ENCODE results near the gene CDC34.
"Not testable (repeated sequence)": the region's sequence is repeated elsewhere in the genome, so short reads cannot be mapped to it uniquely, and the experiment has no call there.

The CDC34 gene

DNA sequence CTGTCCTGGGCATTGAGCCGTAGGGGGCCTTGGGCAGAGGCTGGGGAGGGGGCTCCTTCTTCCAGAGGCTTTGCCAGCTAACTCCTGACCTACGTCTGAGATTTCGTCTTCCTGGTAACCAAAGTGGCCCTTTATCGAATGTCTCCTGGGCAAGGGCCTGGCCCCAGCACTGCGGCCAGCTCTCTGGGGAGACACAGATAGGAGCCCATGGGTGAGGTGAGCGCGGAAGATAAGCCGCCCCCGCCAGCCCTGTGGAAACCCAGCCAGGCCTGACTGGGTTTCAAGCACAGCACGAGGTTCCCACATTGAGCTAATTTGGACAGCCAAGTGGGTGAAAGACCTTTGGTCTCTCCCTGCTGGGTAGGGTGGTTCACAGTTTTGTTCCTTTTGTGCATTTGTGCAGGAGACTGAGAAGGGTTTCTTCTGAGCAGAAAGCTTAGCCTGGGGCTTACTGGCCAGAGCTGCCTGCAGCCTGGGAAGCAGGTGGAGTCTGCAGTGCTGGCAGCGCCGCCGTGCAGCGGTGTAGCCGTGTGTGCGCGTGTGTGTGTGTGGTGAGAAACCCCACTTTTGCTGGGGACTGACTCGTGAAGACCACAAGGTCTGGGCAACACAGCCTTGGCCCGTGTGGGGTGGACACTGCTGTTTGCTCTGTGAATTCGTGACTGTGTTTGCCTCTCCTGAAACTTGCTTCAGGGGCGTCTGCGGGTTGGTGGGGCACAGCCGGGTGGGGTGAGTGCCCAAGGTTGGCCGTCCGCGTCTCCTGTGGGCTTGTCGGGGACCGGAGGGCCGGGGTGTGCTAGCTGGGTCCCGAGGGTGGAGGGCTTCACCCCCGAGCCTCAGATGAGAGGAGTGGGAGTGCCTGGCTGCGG is 43.3 kb downstream of the CDC34 start:
- no peak for DNase-seq

DNA sequence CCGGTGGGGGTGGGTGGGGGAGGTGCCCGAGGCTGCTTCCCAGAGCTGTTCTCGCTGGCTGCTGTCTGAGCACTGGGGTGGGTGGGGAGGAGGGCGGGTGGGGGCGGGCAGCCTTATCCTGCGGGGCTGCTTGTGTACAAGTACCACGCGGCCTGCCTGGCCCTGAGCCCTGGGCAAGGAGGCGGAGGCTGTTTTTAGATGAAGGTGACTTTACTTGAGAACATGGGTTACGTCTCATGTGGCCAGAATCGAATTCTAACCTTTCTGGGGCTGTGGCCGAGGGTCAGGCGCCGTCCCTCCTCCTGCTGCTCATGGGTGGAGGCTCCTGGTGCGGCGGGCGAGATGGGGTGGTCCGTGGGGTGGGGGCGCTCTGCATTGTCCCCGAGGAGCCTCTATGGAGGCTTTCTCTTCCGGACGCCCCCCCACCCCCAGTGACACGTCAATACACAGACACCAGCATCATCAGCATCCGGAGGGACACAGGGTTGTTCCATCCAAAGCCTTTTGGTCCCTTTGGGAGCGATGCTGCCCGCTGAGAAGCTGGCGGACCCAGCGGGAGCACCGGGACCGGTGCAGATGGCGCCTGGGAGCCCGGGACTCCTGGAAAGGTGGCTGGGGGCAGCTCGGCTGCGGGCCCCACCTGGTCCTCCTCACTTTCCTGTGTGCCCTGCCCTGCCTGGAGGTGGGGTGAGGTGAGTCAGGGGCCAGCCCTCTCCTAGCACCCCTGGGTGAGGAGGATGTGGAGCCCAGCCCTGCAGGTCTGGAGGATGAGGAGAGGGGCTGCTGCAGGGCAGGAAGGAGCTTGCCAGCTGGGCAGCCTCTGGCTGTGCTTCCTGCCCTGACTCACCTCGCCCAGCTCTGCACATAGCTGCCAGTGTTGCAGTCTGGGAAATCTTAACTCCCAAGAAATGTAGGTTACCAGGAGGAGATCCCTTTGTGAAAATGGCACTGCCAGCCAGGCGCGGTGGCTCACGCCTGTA is 44.3 kb downstream of the CDC34 start:
- no peak for DNase-seq

DNA sequence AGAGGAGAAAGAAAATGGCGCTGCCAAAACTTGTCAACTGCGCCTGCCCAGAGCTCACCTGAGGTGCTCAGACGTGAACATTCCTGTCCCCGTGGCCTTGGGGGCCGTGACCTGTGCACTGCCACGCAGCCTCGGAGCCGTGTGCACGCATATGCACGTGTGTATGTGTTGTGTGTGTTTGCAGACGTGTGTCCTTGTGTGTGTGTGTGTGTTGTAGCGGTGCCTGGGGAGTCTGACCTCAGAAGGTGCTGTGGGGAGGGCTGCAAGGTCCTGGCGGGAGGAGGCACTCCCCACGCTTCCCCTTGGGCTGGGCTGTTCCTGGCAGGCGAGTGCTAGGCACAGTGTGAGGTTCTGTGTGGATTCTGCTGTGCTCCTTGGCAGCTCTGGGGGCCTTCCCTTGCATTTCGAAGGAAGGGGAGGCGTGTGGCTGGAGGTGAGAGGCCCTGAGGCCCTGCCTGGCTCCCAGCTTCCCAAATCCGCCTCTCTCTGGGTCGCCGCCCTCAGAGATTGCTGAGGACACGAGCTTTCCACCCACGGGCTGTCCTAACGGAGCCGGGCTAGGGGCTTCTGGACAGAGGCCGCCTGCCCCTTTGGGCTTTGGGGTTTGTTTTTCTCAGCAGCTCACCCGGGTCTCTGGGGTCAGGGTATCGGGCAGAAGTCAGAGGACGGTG is 45.3 kb downstream of the CDC34 start:
- DNase-seq, result no peak

DNA sequence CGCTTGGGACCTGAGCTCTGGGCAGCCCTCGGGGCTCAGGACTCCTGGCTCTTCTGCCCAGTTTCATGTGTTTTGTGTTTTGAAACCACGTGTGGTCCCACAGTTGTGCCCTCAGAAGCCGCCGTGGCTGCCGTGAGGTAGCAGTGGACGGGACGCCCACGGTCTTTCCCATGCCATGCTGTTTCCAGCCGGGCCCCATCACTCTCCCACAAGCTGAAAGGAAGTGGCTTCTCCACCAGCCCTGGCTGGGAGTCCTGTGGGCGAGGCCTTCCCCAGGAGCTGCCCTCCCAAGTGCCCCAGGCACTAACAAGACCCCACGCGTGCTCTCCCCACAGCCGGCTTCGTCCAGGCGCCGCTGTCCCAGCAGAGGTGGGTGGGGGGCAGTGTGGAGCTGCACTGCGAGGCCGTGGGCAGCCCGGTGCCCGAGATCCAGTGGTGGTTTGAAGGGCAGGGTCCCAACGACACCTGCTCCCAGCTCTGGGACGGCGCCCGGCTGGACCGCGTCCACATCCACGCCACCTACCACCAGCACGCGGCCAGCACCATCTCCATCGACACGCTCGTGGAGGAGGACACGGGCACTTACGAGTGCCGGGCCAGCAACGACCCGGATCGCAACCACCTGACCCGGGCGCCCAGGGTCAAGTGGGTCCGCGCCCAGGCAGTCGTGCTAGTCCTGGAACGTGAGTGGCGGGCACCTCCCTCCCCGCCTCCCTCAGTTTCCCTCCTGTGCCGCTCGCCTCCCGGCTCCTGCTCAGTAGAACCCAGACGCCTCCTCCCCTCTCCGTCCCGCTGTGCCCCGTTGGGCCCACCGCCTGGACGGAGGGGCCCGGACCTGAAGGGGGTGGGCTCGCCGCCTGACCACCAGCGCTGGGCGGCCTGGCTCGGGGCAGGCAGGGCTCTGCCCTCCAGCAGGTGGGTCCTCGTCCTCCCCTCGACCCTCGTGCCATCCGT is 46.2 kb downstream of the CDC34 start:
- DNase-seq, result no peak

DNA sequence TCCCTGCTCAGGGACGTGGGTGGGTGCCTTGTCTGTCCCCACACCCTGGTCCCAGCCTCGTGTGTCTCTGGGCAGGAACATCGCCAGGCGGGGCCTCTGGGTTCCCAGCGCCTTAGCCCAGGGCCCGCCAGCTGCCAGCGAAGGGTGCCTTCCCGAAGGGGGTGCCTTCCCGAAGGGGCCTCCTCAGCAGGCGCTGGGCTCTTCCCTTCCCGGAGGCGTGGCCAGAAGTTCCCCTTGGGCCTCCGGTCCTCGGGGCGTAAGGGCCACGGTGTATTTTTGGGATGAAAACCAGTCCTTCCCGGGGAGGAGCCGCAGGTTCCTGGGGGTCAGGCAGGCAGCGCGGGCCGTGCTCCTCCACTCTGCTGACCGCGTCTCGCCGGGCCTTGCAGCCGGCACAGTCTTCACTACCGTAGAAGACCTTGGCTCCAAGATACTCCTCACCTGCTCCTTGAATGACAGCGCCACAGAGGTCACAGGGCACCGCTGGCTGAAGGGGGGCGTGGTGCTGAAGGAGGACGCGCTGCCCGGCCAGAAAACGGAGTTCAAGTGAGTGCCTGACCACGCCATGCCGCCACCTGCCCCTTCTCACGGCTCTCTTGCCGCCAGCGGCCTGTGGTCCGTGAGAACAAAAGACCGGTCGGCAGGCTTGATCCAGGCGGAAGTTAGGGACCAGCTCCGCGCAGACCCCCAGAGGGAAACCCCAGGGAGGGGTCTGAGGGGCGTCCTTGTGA is 47.7 kb downstream of the CDC34 start:
- no peak for DNase-seq

DNA sequence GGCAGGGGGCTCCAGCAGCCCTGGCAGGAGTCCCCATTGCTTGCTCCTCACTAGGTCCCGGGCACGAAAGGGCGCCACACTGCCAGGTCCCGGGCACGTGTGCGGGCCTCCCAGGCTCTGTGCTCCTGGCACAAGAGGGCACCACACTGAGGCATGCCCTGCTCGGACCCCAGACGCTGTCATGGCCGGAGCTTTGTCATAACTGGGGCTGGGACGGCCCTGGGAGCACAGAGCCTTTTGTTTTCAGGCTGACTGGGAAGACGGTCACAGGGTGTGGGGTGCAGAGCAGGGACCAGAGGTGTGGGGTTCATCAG is 48.2 kb downstream of the CDC34 start:
- no peak for DNase-seq

DNA sequence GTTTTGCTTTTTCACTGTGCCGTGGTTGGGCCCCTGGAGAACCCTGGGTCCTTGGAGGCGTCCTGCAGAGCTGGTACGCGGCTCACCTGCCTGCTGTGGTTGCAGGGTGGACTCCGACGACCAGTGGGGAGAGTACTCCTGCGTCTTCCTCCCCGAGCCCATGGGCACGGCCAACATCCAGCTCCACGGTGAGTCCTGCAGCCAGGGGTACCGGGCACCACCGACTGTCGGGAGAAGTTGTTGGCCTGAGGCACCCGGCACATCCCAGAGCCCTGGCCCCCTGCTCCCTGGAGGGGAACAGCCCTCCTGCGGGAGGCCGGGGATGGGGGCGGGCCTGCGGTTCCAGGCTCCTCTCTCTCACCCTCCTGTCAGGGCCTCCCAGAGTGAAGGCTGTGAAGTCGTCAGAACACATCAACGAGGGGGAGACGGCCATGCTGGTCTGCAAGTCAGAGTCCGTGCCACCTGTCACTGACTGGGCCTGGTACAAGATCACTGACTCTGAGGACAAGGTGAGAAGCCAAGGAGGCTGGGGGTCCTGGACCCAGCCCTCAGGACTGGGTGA is 48.8 kb downstream of the CDC34 start:
- DNase-seq, result no peak

DNA sequence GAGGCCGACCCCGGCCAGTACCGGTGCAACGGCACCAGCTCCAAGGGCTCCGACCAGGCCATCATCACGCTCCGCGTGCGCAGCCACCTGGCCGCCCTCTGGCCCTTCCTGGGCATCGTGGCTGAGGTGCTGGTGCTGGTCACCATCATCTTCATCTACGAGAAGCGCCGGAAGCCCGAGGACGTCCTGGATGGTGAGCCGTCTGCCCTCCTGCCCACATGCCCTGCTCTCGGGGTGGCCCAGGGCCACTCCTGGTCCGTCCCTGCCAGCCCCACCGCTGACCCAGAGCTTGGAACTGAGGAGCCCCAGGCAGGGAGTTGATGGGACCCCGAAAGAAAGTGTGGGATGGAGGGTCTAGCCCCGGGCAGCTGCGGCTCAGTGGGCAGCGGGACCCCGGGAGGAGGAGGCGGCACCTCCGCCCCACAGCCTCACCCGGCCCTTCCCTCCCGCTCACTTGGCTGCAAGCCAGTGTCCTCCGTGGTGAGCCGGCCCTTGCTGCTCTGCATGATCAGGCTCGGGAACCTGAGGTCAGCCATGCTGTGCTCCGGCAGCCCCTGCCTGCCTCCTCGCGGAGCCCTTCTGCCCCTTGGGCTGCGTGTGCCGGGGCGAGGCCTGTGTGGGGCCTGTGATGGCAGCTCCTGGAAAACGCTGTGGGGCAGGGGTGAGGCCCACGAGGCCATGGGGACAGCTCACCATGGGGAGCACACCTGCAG is 50.0 kb downstream of the CDC34 start:
- no peak for DNase-seq

DNA sequence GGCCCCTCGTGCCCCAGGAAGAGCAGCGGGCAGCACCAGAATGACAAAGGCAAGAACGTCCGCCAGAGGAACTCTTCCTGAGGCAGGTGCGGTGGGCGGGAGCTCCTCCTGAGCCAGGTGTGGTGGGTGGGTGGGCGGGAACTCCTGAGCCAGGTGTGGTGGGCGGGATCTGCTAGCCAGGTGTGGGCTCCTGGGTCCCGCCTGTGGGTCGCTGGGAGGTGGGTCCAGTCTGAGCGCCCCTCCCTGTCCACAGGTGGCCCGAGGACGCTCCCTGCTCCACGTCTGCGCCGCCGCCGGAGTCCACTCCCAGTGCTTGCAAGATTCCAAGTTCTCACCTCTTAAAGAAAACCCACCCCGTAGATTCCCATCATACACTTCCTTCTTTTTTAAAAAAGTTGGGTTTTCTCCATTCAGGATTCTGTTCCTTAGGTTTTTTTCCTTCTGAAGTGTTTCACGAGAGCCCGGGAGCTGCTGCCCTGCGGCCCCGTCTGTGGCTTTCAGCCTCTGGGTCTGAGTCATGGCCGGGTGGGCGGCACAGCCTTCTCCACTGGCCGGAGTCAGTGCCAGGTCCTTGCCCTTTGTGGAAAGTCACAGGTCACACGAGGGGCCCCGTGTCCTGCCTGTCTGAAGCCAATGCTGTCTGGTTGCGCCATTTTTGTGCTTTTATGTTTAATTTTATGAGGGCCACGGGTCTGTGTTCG is 51.1 kb downstream of the CDC34 start:
- DNase-seq, result no peak

DNA sequence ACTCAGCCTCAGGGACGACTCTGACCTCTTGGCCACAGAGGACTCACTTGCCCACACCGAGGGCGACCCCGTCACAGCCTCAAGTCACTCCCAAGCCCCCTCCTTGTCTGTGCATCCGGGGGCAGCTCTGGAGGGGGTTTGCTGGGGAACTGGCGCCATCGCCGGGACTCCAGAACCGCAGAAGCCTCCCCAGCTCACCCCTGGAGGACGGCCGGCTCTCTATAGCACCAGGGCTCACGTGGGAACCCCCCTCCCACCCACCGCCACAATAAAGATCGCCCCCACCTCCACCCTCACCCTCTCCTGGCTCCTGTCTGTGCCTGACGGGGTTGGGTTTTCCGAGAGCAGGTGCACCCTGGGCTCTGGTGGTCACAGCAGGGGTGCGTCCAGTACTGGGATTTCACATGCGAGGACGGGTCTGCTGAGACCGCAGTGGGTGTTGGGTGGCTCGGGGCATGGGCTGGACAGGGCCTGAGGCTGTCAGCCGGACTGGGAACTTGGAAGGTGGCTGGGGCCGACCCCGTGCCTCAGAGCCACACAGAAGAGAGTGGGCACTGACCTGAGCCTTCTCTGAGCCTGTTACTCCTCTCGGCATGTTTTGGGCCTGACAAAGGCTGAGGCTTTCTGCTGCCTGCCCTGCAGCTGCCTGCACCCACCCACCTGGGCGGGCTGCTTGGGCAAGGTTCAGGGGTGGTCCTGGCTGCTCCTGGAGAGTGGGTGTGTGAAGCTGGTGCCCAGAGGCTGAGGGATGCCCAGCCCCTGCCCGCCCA is 51.8 kb downstream of the CDC34 start:
- no peak for DNase-seq

DNA sequence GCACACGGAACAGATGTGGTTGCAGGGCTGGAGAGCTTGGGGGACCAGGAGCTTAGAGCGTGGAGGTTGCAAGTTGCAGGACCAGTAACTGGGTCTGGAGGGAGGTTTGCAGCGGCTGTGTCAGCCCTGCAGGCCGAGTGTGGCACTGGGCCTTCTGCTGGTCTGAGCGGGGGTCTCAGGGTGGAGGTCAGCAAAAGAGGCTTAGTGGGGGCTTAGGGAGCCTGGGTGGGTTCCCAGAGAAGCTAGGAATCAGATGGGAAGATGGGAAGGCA is 52.3 kb downstream of the CDC34 start:
- no peak for DNase-seq

DNA sequence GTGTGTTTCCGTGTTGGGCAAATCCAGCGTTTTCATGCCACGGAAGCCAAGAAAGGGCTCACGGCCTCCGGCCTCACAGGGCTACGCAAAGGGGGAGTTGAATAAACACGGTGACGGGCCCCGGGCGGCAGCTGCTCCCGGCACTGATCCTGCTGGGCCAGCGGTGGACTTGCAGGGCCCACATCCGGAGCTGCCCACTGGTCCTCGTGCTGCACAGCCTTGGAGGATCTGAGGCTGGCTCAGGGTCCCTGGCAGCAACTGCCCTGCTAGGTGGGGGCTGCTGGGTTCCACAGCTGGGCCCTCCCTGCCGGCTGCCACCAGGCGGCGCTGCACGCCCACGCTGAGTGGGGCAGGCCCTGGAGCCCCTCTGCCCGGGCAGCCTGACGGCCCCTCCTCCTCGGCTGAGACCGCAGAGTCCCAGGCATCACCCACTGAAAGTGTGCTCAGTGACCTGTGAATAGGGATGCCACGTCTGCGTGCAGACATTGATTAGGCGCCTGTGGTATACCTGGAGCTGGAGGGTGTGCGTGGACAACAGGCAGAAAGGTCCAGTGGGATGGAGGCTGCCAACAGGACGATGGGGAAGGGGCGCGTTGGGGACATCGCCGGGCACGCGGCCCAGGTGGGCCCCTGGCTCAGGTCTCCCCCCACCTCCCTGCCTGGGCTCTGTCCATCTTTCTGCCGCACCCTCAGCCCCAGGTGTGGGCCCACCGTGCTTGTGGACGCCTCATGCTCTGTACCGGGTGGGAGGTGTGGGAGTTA is 52.9 kb downstream of the CDC34 start:
- DNase-seq, result peak; percentile 64 to 67

DNA sequence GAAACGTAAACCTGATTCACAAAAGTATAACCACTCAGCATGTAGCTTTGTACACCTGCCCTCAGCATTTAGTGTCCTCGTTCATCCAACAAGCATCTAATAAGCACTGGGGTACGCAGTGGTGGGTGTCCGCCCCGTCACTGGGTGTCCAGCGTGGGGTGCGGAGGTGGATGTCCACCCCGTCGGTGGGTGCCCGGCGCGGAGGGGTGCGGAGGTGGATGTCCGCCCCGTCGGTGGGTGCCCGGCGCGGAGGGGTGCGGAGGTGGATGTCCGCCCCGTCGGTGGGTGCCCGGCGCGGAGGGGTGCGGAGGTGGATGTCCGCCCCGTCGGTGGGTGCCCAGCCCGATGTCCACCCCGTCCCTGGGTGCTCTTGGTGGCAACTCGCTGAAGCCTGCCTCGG is 53.6 kb downstream of the CDC34 start:
- not testable (repeated sequence) for DNase-seq

DNA sequence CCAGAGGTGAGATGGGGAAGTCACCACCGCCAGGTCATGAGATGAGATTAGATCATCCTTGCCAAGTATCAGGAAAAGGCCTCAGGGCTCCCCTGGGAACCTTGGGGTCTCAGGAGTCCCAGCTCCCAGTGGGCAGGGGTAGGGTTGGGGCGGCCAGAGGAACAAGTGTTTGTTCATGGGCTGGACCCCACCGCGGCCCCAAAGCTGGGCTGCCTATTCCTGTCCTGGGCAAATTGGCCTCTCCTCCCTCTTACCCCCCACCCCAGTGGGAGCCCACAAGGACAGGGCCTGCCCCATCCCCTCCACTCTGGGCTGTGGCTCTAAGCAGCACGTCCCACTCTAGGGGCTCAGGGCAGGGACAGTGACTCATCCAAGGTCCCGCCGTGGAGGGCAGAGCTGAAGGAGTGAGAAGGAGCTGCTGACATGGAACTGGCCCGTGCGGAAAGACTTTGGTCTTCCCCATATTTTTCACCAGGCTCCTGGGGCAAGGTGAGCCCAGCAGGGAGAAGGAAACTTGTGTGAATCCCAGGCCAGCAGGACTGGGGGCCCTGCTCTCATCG is 54.1 kb downstream of the CDC34 start:
- DNase-seq, result no peak

DNA sequence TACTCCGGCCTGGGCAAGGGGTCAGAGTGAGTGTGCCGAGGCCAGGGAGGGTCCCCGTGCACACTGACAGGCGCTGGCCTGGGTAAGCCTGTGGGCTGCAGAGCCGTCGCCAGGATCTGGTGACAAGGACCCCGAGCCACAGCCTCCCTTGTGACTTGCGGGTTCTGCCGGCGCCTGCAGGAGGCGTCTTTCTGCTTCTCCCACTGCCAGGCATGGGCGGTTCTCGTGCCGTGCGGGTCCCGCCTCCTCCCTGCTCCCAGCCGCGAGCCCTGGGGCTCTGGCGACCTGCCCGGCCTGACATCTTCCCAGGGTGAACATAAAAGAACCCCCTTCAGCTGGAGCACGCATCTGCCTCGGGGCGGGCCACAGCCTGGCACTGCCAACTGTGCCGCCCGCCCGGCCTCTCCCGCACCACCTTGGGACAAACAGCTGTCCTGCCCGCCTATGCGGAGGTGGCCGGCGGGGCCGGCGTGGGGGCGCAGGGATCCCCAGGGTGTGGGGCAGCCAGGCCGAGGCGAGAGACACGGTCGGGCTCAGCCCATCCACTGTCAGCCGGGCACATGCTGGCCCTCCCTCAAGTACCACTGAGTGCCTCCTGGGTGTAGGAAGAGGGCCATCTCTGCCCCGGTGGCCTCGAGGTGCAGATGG is 56.7 kb downstream of the CDC34 start:
- DNase-seq, result peak; percentile 63 to 72

DNA sequence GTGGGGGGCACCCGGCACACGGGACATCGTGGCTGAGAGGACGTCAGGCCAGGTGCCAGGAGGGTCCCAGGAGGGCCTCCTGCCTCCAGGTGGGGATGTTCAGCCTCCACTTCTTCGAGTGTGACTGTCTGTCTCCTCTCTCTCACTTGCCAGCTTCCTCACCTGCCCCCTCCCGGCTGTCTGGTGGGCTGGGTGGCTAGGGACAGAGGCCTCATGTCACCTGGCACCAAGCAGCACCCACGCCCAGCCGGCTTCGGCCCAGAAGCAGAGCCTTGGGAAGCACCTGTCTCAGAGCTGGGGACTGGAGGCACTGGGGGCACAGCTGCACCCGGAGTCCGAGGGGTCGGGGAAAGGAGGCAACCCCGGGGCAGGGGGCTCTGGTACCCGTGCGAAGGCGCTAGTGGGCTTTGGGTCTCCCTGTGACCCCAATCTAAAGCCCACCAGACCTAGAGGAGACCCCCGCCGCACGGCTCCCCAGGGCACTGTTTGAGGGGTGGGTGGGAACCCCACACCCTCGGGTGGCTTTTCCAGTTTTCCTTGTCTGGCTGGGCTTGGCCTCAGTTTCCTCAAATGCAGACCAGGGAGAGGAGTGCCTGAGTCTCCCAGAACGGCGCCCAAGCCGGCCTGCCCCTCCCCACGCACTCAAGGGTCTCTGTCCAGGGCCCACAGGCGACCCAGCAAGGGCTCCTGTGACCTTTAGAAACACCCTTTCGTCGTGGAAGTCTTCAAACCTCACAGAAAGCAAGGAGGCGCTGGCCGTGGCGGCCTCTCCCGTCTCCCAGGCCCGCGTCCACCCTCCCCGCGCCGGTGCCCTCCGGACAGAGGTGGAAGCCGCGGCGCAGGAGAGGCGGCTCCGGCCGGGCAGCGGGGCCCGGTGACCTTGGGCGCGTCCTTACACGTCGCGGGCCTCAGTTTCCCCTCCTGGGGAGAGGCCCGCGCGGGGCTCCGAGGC is 57.5 kb downstream of the CDC34 start:
- peak in 1 of 2 donors; percentile 20 for DNase-seq

Data from CD4-positive, alpha-beta T cell treated with Interleukin-4 for 1 hour (primary cell).